ENCODE measurements around the gene PPP1R16B.

Gene PPP1R16B

GRCh38 chr20:38805502-38805957 lies at the start of gene PPP1R16B:
TSS of gene PPP1R16B (plus strand) at chr20:38805697. CDS start at chr20:38835926, 30,229 bp downstream.
- peak within 1 kb of the TSS; percentile 72 for H3K4me3 ChIP-seq (ENCODE audit: insufficient read depth, low read length, poor library complexity, severe bottlenecking)
- peak within 1 kb of the TSS; percentile 85 for H3K27ac ChIP-seq (ENCODE audit: low read depth, low read length)
- H4K20me1 ChIP-seq (ENCODE audit: low read depth, low read length): no peaks in the 10 kb centered on the region; the same call in 1 of the 2 replicates
- H3K9me3 ChIP-seq (ENCODE audit: insufficient read depth, low read length): no peaks in the 10 kb centered on the region
- H3K36me3 ChIP-seq (ENCODE audit: low read length): peaks cover 2% of the 10 kb centered on the region
- peak within 1 kb of the TSS; percentile 88 for H3K4me2 ChIP-seq (ENCODE audit: low read depth, low read length, poor library complexity, severe bottlenecking)
- peak within 1 kb of the TSS; percentile 8 for H2AFZ ChIP-seq (ENCODE audit: low read depth, low read length, severe bottlenecking)
- H3K9ac ChIP-seq (ENCODE audit: low read length): peak within 1 kb of the TSS; percentile 94
- no peaks in the 10 kb centered on the region for H3K9me2 ChIP-seq (replicated peaks; ENCODE audit: insufficient read depth, low read length)
- H3K27me3 ChIP-seq (ENCODE audit: low read length): no peaks in the 10 kb centered on the region
- peaks cover 50% of the 10 kb centered on the region for H3K79me2 ChIP-seq (ENCODE audit: insufficient read depth, low read length)
- no peak for TF ChIP-seq EZH2phosphoT487 (conservative IDR thresholded peaks at IDR 0.05; ENCODE audit: low read length)
- TF ChIP-seq CTCF (IDR thresholded peaks at IDR 0.05; ENCODE audit: insufficient read depth, low read length, poor library complexity, severe bottlenecking): no peak
- H3F3A ChIP-seq (ENCODE audit: insufficient read depth): peaks cover 25% of the 10 kb centered on the region

GRCh38 chr20:38757145-38757775 lies 48.2 kb upstream of the PPP1R16B start:
- H3K9me3 ChIP-seq (ENCODE audit: insufficient read depth, low read length): no peaks in the 10 kb centered on the region
- no peak overlapping the region for H3K9ac ChIP-seq (ENCODE audit: low read length)
- H3F3A ChIP-seq (ENCODE audit: insufficient read depth): peaks cover 8% of the 10 kb centered on the region; the same call in 1 of the 2 replicates
- TF ChIP-seq EZH2phosphoT487 (conservative IDR thresholded peaks at IDR 0.05; ENCODE audit: low read length) (no peak), CTCF (IDR thresholded peaks at IDR 0.05; ENCODE audit: insufficient read depth, low read length, poor library complexity, severe bottlenecking) (no peak)
- no peak overlapping the region for H2AFZ ChIP-seq (ENCODE audit: low read depth, low read length, severe bottlenecking)
- H4K20me1 ChIP-seq (ENCODE audit: low read depth, low read length): no peaks in the 10 kb centered on the region
- no peaks in the 10 kb centered on the region for H3K27me3 ChIP-seq (ENCODE audit: low read length)
- H3K4me2 ChIP-seq (ENCODE audit: low read depth, low read length, poor library complexity, severe bottlenecking): no peak overlapping the region
- H3K36me3 ChIP-seq (ENCODE audit: low read length): 0 out of 2 replicates have a peak, but pooled peaks cover 4% of the 10 kb centered on the region
- no peaks in the 10 kb centered on the region for H3K79me2 ChIP-seq (ENCODE audit: insufficient read depth, low read length)
- no peaks in the 10 kb centered on the region for H3K9me2 ChIP-seq (replicated peaks; ENCODE audit: insufficient read depth, low read length)
- H3K4me3 ChIP-seq (ENCODE audit: insufficient read depth, low read length, poor library complexity, severe bottlenecking): no peak overlapping the region
- no peak overlapping the region for H3K27ac ChIP-seq (ENCODE audit: low read depth, low read length)

- H3K27ac ChIP-seq (ENCODE audit: low read depth, low read length): no peak overlapping the region
- no peak overlapping the region for H3K4me2 ChIP-seq (ENCODE audit: low read depth, low read length, poor library complexity, severe bottlenecking)
- H4K20me1 ChIP-seq (ENCODE audit: low read depth, low read length): no peaks in the 10 kb centered on the region
- TF ChIP-seq CTCF (IDR thresholded peaks at IDR 0.05; ENCODE audit: insufficient read depth, low read length, poor library complexity, severe bottlenecking) (no peak), EZH2phosphoT487 (conservative IDR thresholded peaks at IDR 0.05; ENCODE audit: low read length) (no peak)
- no peak overlapping the region for H3K4me3 ChIP-seq (ENCODE audit: insufficient read depth, low read length, poor library complexity, severe bottlenecking)
- no peak overlapping the region for H2AFZ ChIP-seq (ENCODE audit: low read depth, low read length, severe bottlenecking)
- no peak overlapping the region for H3K9ac ChIP-seq (ENCODE audit: low read length)
- H3K27me3 ChIP-seq (ENCODE audit: low read length): no peaks in the 10 kb centered on the region
- no peaks in the 10 kb centered on the region for H3K9me3 ChIP-seq (ENCODE audit: insufficient read depth, low read length)
- H3K79me2 ChIP-seq (ENCODE audit: insufficient read depth, low read length): no peaks in the 10 kb centered on the region
- H3K36me3 ChIP-seq (ENCODE audit: low read length): no peaks in the 10 kb centered on the region
- no peaks in the 10 kb centered on the region for H3F3A ChIP-seq (ENCODE audit: insufficient read depth)
- H3K9me2 ChIP-seq (replicated peaks; ENCODE audit: insufficient read depth, low read length): no peaks in the 10 kb centered on the region
These were observed 46.4 kb upstream of the PPP1R16B start for GRCh38 chr20:38759106-38759505.

All from SU-DHL-6 (cell line).